ENCODE data around the gene TRPM3.

Gene TRPM3

DNA sequence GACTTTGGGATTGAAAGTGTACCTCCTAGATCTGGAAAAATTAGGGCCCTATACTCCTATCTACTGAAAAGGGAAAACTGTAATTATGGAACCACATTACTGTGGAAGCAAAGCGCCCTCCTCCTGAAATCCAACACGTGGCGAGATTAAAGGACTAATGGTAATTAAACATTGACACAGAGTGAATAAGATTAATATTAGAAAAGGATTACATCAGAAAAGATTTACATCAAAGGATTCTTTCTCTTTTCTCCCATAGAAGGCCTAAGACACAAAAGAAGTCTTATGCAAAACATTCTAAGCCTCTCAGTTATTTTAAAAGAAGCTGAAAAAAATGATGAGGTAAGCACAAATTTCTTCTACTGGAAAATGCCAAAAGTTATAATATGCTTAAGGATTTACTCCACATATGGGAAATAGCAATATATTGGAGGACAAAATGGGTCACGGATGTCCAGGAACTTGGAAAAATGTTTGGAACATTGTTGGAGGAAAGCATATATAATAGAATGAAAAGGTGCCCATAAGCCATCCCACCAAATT lies 227.8 kb downstream of the TRPM3 start:
- DNase-seq (ENCODE audit: low read depth in 2 of 2): no peak

DNA sequence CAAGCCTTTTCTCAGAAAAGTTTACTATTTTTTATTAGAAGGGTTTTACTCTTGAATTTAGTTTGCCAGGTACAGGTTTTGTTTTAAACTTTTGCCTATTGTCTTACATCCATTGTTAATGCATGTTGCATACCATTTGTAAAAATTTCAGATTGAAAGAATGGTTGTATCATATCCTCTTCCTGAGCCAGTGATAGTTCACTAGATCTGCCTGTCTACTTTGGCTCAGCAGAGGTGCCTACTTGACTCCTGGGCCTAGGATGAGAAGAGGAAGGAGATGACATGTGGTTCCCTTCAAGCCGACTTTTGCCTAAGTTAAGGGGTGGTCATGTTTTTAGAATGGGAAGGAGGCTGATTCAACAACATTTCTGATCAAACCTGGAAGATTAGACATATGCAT lies 232.9 kb downstream of the TRPM3 start:
- no peak for DNase-seq (ENCODE audit: low read depth in 2 of 2)

DNA sequence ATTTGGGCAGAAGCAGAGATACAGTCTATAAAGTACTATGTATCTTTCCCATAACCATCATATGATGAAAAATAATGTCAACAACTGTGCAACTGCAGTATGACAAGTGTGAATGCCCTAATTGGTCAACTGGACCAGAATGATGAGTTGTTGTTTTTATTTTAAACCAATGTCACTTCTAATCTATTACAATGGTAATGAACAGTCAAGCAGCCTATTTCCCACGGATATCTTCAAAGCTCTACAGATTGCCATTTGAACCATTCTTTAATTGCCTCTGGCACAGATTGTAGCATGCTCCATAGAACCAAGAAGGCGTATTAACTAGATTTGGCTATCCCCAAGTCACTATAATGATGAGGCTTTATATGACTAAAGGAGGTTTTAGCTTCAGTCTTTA lies 233.6 kb downstream of the TRPM3 start:
- no peak for DNase-seq (ENCODE audit: low read depth in 2 of 2)

DNA sequence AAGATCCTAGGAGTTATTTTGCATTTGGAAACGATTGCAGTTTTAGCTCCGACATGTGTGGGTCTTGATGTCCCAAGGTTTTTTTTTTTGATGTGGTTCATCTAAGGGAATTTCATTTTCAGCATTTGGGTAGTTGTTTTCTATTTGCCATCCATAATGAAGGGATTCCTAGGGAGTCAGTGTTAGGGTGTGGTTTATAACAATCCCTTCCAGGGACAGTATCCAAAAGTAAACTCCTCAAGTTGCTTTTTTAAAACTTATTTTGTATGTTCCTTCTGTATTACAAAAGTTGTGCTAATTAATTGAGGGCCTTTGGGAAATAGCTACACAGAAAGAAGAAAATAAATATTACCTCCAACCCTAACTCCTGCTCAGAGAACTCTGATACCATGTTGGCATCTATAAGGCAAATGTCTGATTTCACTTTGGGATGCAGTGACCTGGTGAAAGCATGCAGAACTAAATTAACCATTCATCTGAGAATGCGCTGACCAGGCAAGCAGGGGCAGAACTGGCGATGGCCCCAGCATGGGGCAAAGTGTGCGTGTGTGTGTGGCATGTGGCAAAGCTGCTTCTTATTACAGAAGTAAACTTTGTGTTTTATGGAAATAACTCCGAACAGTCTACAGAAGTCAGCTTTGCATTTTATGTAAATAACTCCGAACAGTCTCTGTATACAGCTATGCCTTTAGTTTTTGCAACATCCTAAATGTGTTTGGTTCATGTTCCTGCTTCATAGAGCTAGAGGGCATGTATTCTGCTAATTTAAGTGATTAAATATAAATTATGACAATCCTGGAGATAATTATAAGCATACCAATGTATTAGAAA lies 237.2 kb downstream of the TRPM3 start:
- no peak for DNase-seq (ENCODE audit: low read depth in 2 of 2)

DNA sequence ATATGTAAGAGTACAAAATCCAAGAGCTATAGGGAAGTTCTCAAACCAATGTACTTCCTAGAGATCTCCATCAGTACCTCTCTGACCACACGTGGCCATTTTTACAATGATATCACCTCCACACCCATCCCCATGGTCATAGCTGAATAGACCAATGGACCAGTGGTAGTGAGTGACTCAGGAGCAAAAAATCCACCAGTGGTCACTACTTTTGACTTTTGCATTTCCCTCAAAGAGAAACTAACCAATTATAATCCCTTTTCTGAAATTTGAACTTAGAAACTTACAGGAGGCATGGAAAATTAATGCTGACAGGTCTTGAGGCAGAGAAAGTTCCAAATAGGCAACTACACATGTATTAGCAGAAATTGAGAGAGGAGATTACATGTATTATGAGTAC lies 238.4 kb downstream of the TRPM3 start:
- DNase-seq (ENCODE audit: low read depth in 2 of 2): no peak

DNA sequence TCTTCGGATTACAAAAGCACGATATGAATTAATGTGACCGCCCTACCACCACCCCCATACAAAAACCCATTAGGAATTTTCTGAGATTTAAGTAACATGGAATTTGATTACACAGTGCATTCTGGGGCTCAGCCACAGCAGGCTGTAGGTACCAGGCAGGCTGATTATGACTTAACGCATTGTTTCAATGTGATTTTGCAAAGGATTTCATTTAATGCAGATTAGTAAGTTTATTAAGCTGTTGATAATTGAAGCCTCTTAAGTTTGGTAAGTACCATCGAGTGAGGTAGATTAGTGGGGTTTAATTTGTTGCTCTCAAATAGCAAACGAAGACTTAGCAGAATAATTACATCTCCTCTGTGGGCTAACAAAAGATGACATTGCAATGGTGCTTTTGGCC lies 240.1 kb downstream of the TRPM3 start:
- no peak for DNase-seq (ENCODE audit: low read depth in 2 of 2)

DNA sequence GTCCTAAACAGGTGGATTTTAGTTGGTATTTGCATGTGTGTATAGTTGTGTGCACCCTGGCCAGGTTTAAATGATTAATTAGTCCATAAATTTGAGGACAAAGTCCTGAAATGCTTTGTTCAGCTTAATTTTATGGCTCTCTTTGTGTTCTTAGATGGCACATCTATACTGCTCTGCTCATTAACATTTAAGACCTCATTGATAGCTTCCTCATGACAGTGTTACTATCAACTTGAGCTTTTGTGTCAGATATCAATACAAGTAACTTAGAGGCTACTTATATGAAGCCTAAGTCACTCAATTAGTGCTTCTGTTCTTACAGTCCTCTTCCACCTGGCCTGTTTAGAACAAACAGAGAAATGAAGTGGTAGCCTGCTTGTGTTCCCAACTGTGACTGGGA lies 240.9 kb downstream of the TRPM3 start:
- DNase-seq (ENCODE audit: low read depth in 2 of 2): no peak

DNA sequence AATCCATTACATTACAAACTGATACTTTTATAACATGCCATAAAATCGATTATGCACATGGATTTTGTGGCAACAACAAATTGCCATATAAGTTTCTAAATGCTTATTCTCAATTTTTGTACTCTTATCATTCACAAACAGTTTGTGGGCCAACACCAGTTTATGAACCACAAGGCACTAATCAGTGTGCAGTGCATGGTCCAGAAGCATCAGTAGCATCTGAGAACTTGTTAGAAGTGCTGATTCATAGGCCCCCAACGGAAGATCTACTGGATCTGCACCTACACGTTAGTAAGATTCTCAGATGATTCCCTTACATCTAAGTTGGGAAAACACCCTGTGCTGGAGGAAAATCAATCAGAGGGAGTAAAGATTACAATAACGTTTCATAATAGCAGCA lies 242.8 kb downstream of the TRPM3 start:
- no peak for DNase-seq (ENCODE audit: low read depth in 2 of 2)

DNA sequence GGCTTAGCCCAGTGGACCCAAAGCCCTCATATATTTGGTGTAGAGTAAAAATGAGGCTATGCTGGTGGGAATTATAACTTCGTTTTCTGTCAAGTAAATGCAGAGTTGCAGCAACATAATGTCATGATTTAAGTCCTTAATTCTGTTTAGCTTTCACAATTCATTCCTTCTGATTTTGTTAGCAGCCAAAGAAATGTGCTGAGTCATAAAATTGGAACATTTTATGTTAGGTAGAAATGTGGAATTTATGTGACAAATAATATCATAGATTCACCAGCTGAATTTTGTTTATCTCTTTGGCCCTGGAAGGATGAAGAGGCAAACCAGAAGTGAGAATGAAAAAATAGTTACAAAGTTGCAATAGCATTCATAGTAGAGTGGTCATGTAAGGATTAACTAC lies 247.0 kb downstream of the TRPM3 start:
- no peak for DNase-seq (ENCODE audit: low read depth in 2 of 2)

DNA sequence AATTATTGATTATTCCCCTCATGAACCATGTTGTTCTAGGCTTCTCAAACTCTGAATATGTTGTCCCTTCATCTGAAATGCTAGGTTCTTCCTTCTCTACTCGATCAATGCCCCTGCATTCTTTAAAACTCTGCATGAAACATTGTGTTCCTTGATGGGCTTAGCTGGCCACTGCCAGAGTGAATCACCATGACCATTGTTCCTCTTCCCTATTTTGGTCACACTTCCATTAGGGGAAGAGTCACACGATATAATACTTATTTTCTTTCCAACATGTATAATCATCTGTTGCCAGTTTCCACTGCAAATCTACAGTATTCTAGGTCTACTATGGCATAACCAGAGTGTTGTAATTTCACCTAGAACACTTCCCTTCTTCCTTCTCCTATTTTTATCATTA lies 247.9 kb downstream of the TRPM3 start:
- DNase-seq (ENCODE audit: low read depth in 2 of 2): no peak

DNA sequence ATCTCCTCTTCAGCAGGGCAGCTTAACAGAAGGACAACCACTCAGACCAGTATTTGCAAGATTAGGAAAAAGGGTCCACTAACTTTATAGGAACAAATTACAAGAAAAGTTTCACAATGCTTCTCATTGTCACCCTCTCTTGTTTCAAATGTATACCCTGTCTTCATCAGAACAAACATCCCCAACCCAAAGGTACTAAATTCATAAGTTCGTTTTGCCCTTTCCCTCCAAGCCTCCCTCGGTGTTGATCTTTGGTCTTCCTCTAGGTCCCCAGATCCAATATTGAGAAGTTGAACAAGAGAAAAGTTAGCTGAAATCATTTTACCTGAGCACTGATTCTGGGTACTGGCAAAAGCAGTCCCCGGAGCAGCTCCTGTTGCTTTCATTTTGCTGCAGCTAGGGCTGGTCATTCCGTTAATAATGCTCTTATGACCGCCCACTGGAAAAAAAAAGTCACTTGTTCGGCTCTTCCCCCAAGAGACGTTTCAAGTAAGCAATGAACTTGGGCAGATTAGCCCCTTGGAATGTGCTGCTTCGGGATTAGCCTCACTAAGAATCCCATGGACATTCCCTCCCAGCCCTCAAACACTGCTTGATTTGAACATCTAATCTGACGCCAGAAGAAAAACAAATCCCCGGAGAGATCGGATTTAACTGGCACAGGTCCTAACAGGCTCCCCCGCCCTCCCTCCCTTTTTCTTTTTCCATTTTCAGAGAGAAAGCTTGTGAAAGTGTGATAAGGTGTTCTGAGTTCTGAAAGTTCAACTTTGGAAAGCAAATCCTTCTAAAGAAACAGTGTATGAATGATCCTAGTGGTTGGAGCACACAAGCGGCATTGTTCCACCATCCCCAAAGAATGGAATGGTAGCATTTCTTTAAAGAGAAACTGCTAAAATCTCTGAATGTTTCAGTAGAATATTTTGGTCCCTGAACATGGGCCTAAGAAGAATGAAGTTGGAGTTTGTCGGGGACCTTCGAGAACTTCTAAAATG lies 252.5 kb downstream of the TRPM3 start:
- no peak for DNase-seq (ENCODE audit: low read depth in 2 of 2)

DNA sequence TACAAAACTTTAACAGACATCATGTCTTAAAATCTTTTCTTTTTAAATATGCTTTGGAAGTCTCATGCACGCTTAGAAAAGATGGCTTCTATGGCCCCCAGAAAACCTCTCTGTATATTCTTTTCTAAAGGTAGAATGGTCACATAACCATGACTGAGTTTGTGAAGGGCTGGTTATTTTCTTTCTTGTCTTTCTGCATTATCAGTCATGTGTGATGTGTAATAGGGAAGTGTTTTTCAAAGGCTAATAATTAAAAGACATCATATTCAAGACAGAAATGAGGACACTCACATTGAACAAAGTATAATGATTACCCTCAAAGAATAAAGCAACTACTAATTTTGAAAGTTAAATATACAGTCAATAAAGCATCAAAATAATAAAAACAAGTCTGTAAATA lies 253.4 kb downstream of the TRPM3 start:
- DNase-seq (ENCODE audit: low read depth in 2 of 2): no peak

DNA sequence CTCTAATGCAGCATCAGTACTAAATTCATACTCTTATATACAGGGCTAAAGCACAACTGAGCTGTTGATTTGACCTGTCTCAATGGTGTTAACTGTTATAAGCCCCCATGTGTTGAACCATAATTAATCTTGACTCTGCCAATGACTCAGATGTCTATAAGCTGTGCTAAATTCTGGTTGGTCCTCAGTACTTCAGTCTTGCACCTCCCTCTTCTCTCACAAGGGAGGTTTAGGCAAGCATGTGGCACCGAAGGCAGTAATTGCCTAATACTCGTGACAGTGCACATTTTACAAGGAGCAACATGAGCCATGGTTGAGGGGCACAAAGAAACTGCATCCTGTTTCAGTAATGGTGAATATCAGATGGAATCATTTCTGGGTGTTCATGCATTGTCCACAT lies 255.9 kb downstream of the TRPM3 start:
- no peak for DNase-seq (ENCODE audit: low read depth in 2 of 2)

DNA sequence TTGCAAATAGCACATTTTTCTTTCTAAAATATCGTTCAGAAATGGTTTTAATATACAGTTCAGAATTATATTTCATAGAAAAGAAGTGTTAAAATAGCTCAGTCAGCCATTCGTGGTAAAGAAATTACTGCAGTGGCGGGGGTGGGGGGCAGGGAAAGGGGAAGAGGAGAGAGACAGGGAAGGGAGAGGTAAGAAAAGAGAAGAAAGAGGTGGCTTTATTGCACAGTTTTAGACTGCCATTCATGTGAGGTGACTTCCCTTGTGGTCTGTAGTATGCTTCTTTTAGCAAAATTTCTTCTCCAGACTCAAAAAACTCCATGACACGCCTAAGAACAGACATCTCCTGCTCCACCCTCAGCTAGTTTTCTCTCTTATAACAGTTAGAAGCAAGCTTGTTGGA lies 259.6 kb downstream of the TRPM3 start:
- DNase-seq (ENCODE audit: low read depth in 2 of 2): no peak

DNA sequence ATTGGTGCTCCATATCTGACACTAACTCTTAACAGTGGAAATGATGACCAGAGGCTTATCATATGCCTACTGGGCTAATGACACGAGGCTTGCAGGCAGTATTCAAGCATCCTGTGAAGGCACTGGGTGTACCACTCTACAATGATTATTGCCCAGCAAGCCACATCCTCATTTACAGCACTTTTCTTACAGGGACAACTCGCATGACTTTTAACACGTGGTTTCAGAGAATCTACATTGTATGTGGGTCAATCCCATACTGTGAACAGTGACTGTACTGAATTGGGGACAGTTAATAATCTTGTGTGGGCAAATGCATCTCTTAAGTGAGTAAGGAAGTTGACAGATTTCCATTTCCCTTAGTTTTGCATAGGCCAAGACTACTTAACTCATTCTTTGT lies 260.0 kb downstream of the TRPM3 start:
- DNase-seq (ENCODE audit: low read depth in 2 of 2): no peak

DNA sequence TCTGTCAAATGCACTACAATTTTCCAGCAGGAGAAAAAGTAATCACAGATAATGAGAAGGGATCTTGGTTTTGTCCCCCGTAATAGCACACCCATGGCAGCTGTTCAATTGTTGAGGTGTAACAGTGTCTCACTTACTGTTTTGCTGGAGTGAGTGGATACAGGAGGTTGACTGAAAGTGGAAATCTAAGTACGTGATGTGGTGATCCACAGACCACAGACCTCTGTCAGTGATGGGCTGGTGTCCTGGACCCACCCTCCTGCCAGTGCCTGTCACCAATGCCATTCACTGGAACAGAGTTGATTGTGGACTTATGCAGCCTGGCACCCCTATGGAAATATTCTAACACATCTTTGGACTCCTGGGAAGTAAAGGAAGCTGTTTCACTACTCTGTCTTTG lies 261.7 kb downstream of the TRPM3 start:
- DNase-seq (ENCODE audit: low read depth in 2 of 2): no peak

DNA sequence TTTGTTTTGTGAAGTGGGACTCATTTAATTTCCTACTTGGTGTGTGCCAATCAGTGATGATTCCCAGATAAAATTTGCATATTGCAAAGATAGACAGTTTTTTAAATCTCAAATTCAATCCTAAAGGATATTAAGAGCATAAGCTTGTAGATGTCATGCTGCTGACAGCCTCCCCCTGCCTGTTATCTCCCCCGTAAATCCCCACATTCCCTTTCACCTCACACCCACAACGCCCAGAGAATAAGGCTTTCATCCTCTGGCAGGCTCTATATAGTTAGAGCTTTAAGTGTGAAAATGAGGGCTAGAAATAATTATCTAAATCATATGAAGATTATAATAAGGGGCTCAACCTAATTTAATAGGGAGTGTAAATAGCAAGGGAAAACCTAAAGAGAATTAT lies 265.0 kb downstream of the TRPM3 start:
- DNase-seq (ENCODE audit: low read depth in 2 of 2): no peak

DNA sequence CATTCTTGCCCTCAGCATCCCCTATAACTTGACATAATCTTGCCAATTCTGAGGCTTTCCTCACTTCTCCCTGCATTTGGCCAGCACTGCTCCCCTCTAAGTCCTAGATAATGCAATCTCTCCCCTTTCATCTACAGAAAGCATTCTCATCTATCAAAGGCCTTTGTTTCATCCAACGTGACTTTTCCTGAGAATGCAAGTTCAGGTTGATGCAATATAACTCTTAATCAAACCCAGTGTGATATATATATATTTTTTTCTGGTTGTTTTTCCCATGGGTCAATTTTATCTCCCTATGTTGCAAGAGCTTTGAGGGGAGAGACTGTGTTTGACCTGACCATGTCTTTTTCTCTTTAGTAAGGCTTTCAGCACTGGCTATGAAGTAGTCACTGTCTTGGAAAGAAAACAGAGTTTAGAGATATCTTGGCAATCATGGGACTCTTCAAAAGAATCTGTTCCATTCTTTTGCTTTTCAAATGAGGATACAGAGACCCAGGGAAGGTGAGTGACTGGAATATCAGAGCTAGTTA lies 268.6 kb downstream of the TRPM3 start:
- DNase-seq (ENCODE audit: low read depth in 2 of 2): no peak

DNA sequence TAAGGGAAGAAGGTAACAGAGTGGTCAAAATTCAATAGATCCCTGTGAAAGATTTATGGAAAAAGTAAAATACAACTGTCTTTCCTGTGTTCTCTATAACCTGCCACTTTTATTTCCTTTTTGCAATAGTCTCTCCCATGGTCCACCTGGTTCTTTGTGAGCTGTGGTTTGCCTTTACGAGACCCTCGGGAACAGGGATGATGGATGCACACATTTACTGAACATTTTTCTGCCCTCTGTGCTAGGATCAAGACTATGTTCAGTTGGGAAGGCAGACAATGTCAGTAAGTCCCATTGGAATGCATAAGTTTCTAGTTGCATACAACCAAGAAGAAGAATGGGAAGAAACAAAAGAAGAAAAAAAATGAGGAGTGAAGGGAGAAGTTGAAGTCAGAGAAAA lies 281.2 kb downstream of the TRPM3 start:
- DNase-seq (ENCODE audit: low read depth in 2 of 2): no peak

DNA sequence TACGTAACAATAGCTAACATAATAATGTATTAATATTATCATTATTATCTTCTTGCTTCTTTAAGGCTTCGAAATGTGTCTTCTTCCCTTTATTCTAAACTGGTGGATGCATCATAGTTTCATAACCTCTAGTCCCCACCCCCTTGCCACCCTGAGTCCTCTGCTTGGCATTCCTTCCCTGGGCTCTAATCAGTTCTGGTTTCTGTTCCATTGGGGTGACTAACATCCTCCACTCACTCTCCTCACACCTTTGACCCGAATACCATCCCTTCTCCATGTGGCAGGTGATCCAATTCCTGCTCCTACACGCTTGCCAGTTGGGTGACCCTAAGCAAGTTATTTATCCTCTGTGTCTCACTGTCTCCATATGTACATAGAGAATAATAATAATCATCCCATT lies 286.1 kb downstream of the TRPM3 start:
- no peak for DNase-seq (ENCODE audit: low read depth in 2 of 2)

DNA sequence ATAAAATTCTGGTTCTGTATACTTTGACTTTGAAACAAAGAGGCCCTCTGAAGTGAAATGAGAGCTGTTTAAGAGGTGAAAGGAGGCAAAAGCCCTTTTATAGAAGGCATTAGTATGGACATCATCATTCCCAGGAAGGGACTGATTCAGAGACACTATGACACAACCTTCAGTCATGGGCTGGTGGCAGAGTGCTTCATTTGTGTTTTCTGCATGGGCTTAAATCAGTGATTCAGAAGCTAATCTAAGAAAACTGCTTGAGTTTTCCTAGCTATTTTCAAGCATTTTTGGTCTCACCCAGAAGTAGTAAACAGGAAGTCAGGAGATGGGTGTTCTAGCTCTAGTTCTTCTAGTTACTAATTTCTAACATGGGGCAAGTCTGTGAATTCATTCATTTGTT lies 288.9 kb downstream of the TRPM3 start:
- no peak for DNase-seq (ENCODE audit: low read depth in 2 of 2)

DNA sequence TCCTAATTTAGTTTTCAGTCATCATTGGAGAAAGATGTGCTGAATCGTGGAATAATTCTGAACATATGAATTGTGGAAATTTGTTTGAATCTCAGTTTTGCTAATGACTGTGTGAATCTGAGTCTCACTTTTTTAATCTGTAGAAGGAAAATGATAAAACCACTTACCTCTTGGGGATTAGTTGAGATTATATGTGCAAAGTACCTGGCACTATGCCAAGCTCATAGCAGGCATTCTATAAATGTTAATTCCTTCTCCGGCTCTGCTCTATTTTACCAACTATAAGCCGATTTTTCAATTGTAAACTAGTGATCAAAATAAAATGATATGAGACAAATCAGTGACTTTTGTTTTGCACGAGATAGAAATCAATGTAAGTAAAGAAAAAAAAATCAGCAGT lies 290.8 kb downstream of the TRPM3 start:
- no peak for DNase-seq (ENCODE audit: low read depth in 2 of 2)
